Endothelial cell of umbilical vein (primary cell): Measurements from ENCODE around the gene PIGZ. TPM values are rescaled to one million over a fixed set of nuclear protein-coding genes. Genes with fewer than 3 reads are reported as not detected.

ENCODE experiments used
- BruUV-seq: library from RNA; stranded (reverse); fragments of 400-500 nt; replicated peaks from 2 replicates; lab custom pipeline; 2021; lab: Mats Ljungman, UMichigan
- CTCF ChIA-PET: fragments of 300-600, 350-600 bp; sonication (Branson Sonifier 250); formaldehyde crosslinking; loops from one replicate; lab custom pipeline; 2021; ENCODE audit warnings: antibody characterized with exemption, inconsistent platforms; lab: Charles Lee
- POLR2A ChIA-PET: fragments of 300-600, 350-600 bp; sonication (Branson Sonifier 250); formaldehyde crosslinking; loops from one replicate; lab custom pipeline; 2021; ENCODE audit warnings: antibody characterized with exemption, inconsistent platforms; lab: Charles Lee
- DNase-seq: peaks from one replicate; pipeline ENCODE4 v3.0.0-alpha.2; 2011; ENCODE audit warnings: low read depth, low spot score
- FAIRE-seq: peaks from 2 replicates; lab custom pipeline; 2011; peaks lifted over from hg19 to GRCh38; lab: Jason Lieb, UNC
- H2AFZ ChIP-seq: 2 replicates; pipeline ENCODE4 v1.6.0; 2012; ENCODE audit warnings: low read depth, low read length, control low read depth, inconsistent platforms
- H3K27ac ChIP-seq: 2 replicates; pipeline ENCODE4 v1.5.1; 2011; ENCODE audit warnings: low read depth, mild to moderate bottlenecking, control low read depth, low read length, moderate library complexity; ENCODE audit not compliant: insufficient read depth
- H3K27me3 ChIP-seq, 2 experiments: 2 replicates each; pipeline versions ENCODE4 v1.6.0 to v1.6.1; 2011; ENCODE audit warnings: low read length in 2 of 2, mixed read lengths in 1 of 2; ENCODE audit not compliant: control insufficient read depth in 2 of 2, insufficient read depth in 2 of 2
- H3K36me3 ChIP-seq, 2 experiments: 2 replicates in 1 of 2; 3 replicates in 1 of 2; pipeline ENCODE4 v1.5.1; 2011; ENCODE audit warnings: low read length in 2 of 2, mild to moderate bottlenecking in 1 of 2, moderate library complexity in 1 of 2; ENCODE audit not compliant: control insufficient read depth in 2 of 2, insufficient read depth in 2 of 2; ENCODE audit errors: extremely low read depth in 1 of 2
- H3K4me1 ChIP-seq: 3 replicates; pipeline ENCODE4 v1.5.1; 2011; ENCODE audit warnings: mild to moderate bottlenecking, low read length; ENCODE audit not compliant: control insufficient read depth, insufficient read depth; ENCODE audit errors: extremely low read depth
- H3K4me2 ChIP-seq: 2 replicates; pipeline ENCODE4 v1.6.1; 2011; ENCODE audit warnings: low read length, control low read depth, mixed read lengths; ENCODE audit not compliant: insufficient read depth
- H3K4me3 ChIP-seq, 3 experiments: fragments of 200-600 bp in 1 of 3; sonication (generic), shearing (Covaris generic) in 1 of 3; replicated peaks in 1 of 3; 2 replicates each; pipeline ENCODE4 v1.5.1; 2011 to 2016; ENCODE audit warnings: control low read depth in 3 of 3, low read length in 3 of 3, mild to moderate bottlenecking in 2 of 3, inconsistent platforms in 1 of 3, low read depth in 1 of 3, moderate library complexity in 1 of 3; ENCODE audit not compliant: insufficient read depth in 1 of 3
- H3K79me2 ChIP-seq: 2 replicates; pipeline ENCODE4 v1.6.0; 2012; ENCODE audit warnings: low read length, inconsistent platforms; ENCODE audit not compliant: control insufficient read depth, insufficient read depth
- H3K9ac ChIP-seq: replicated peaks from 2 replicates; pipeline ENCODE3; 2011; ENCODE audit warnings: low read length, control low read depth; ENCODE audit not compliant: insufficient read depth; ENCODE audit errors: extremely low read depth
- H3K9me1 ChIP-seq: replicated peaks from 3 replicates; pipeline ENCODE4 v1.6.0; 2011; ENCODE audit warnings: mild to moderate bottlenecking, low read length; ENCODE audit not compliant: control insufficient read depth, insufficient read depth; ENCODE audit errors: extremely low read depth
- H3K9me3 ChIP-seq: replicated peaks from 2 replicates; pipeline ENCODE4 v1.5.1; 2012; ENCODE audit warnings: low read length, inconsistent platforms; ENCODE audit not compliant: control insufficient read depth, insufficient read depth
- H4K20me1 ChIP-seq: replicated peaks from 2 replicates; pipeline ENCODE3; 2011; ENCODE audit warnings: mild to moderate bottlenecking, low read length; ENCODE audit not compliant: control insufficient read depth, insufficient read depth; ENCODE audit errors: extremely low read depth
- CTCF ChIP-seq, 2 donors: IDR thresholded peaks; 1 replicate in 1 of 2; 2 replicates in 1 of 2; pipeline ENCODE4 v1.5.1; 2011; ENCODE audit warnings: low read length in 2 of 2, mild to moderate bottlenecking in 2 of 2, moderate library complexity in 2 of 2, control low read depth in 1 of 2, inconsistent platforms in 1 of 2, low read depth in 1 of 2; ENCODE audit not compliant: insufficient read depth in 1 of 2; ENCODE audit errors: extremely low read depth in 1 of 2
- EZH2 ChIP-seq: IDR thresholded peaks from 2 replicates; pipeline ENCODE4 v1.6.1; 2012; ENCODE audit warnings: borderline replicate concordance, low read depth, mild to moderate bottlenecking, moderate library complexity, low read length, inconsistent platforms; ENCODE audit not compliant: severe bottlenecking
- FOS ChIP-seq: IDR thresholded peaks from 2 replicates; pipeline ENCODE4 v1.6.1; 2011; ENCODE audit warnings: mild to moderate bottlenecking, low read length, moderate library complexity, borderline replicate concordance; ENCODE audit not compliant: insufficient read depth
- GATA2 ChIP-seq: IDR thresholded peaks from 2 replicates; pipeline ENCODE4 v1.7.0; 2011; ENCODE audit warnings: low read depth, mild to moderate bottlenecking, moderate library complexity, mixed read lengths, low read length; ENCODE audit not compliant: insufficient read length, insufficient read depth
- JUN ChIP-seq: IDR thresholded peaks from 2 replicates; pipeline ENCODE4 v1.6.1; 2011; ENCODE audit warnings: borderline replicate concordance, low read depth; ENCODE audit not compliant: insufficient read length, insufficient read depth
- MAX ChIP-seq: IDR thresholded peaks from 2 replicates; pipeline ENCODE4 v1.6.1; 2011; ENCODE audit not compliant: insufficient read depth, insufficient read length
- MYC ChIP-seq: IDR thresholded peaks from one replicate; pipeline ENCODE4 v1.6.1; 2011; ENCODE audit warnings: mild to moderate bottlenecking, low read depth, low read length
- POLR2A ChIP-seq: IDR thresholded peaks from 2 replicates; pipeline ENCODE4 v1.6.1; 2012; ENCODE audit warnings: low read depth, mild to moderate bottlenecking, control low read depth, low read length
- POLR2AphosphoS5 ChIP-seq: IDR thresholded peaks from 2 replicates; pipeline ENCODE4 v1.6.1; 2012; ENCODE audit warnings: low read depth, mild to moderate bottlenecking, control low read depth, low read length, moderate library complexity; ENCODE audit not compliant: insufficient read depth
- dilution Hi-C: fragments of 300-500 bp; cut with MboI; formaldehyde crosslinking; loops from one replicate; pipeline ENCODE4 v1.15.0; 2019; ENCODE audit warnings: low sequenced_read_pairs; ENCODE audit not compliant: extremely low pct_ligation_motif_present
- intact Hi-C: fragments of 100-400 bp; cut with micrococcal nuclease; formaldehyde crosslinking; loops from one replicate; pipeline ENCODE4 v1.10.0; 2022
- polyA plus RNA-seq, 4 experiments: library from polyadenylated mRNA; depleted of rRNA in 3 of 4; stranded (reverse) in 3 of 4; unstranded in 1 of 4; fragments of >200 nt; gene quantifications; 2 replicates each; pipeline versions ENCODE4 v1.2.1 to v1.2.3, GENCODE V29; 2011 to 2012; ENCODE audit warnings: missing spikeins in 1 of 4
- total RNA-seq: library from RNA; stranded (reverse); gene quantifications from 2 replicates; pipeline ENCODE4 v1.2.3, GENCODE V29; 2021

Gene PIGZ
- total and polyA plus RNA-seq, 2 donors (not counting 3 experiments of a cell fraction or from before 2014, with no cell fraction given) = 6.0 to 6.5 TPM

- FAIRE-seq (no peak), DNase-seq (no peak)
- intact Hi-C loops (no loop called here), dilution Hi-C loops (no loop called here)
- Histone ChIP-seq H3K4me2 (no peak overlapping the region), H3K9me1 (no peaks in the 10 kb centered on the region), H3K4me3 (no peak overlapping the region), H3K9ac (no peak overlapping the region), H3K27me3 (no peaks in the 10 kb centered on the region), H3K4me1 (no peaks in the 10 kb centered on the region), H3K36me3 (no peaks in the 10 kb centered on the region), H3K9me3 (no peaks in the 10 kb centered on the region), H3K27ac (no peak overlapping the region), H4K20me1 (no peaks in the 10 kb centered on the region), H2AFZ (no peak overlapping the region), H3K79me2 (no peaks in the 10 kb centered on the region)
- no peak for TF ChIP-seq MYC
- TF ChIP-seq MAX = no peak
- TF ChIP-seq JUN = no peak
- no peak for TF ChIP-seq POLR2A
- no peak for TF ChIP-seq CTCF (IDR thresholded peaks at IDR 0.05; ENCODE audit: extremely low read depth in 1 of 2, insufficient read depth in 1 of 2, low read depth in 1 of 2, low read length in 2 of 2)
- TF ChIP-seq EZH2 = no peak
- TF ChIP-seq FOS = no peak
- TF ChIP-seq GATA2 = no peak
- TF ChIP-seq POLR2AphosphoS5 = no peak
- POLR2A ChIA-PET = no interaction called here
- BruUV-seq = no TSS peak
- CTCF ChIA-PET = interaction anchor here (0.7 kb wide), 1 partner anchor 8 kb away, joined by 3 read pairs; no protein-coding TSS in a partner anchor
Measured at GRCh38 chr3:197012540-197012883, 43.9 kb upstream of the PIGZ start.
